IPS DF 4.7 (cell line): ENCODE results near the gene SF1.

ENCODE experiments used
- DNase-seq: peaks from one replicate; pipeline ENCODE4 v3.0.0-alpha.2; 2013; ENCODE audit warnings: low spot score; ENCODE audit errors: extremely low read depth

SF1 gene

DNA sequence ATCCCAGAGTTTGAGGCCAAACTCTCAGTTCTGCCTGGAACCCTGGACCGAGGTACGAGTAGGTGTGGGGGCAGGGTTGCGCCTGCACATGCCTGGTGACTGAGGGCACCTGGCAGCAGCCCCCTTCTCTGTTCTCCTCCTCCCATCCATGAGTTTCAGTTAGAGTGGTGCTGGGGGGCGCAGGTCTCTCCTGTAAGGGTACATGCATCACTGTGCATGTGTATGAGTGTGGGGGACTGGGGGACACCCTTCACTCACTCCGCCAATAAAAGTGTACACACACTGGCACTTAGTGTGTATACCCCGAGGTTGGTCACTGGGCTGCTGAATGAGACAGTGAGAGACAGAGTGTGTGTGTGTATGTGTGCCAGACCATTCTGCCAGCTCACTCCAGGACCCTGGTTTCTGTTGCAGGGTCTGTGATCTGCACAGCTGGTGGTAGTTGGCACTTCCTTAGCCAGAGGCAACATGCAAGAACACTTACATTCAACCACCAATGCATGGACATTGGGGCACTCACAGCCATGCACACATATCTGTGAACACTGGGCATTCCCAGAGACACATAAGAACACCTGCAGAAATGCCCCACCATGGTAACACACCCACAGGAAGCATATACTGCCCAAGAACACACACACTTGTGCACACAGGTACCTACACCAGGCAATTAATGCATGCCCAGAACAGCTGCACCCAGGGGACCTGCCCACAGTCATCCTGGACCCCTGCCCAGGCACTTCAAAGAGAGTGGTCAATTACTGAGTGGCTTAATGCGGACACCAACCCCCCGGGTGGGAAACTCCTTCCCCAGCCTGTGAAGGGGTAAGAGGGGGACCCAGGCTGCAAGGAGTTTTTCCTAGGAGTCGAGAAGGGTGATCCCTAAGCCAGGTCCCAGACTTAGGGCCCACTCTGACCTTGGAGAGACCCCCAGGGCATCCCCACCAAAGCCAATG, 54.2 kb downstream of the SF1 start:
- no peak for DNase-seq

DNA sequence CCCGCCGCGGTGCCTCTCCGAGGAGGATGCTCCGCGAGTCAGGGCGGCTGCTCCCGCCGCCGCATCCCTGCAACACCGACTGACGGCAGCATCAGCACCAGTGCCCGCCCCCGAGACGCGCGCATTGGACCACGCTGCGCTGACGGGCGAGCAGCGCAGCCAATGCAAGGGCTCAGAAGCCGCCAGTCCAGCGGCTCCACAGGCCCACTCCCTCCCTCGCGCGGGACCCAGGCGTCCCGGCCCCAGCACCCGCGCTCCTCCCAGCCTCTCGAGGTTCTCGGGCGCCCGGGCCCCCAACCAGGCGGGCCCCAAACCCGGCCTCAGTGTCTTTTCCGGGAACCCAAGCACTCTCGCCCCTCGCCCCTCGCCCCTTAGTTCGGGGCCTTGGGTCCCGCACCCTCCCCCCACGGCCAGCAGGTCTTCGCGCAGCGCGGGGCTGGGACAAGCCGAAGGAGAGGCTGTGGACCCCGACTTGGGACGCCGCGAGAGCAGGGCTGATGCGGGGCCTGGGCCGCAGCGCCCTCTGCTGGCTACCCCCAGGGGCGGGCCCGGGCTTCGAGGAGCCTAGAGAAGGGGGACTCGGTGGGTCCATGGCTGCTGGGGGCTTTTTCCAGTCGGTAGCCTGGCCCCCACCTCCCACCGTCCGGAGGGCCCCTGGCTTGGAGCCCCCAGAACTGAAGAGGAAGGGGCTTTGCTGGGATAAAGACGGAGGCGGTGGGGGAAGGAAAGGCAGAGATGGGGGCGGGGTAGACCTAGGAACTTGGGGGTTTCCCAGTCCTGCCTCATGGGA, 55.0 kb downstream of the SF1 start, which contains the start of gene NRXN2:
Gene NRXN2, minus strand, starts transcription at position 81 of the 790 bp plus-strand sequence. CDS start 9,498 bp downstream, outside the sequence.
- DNase-seq = no peak

DNA sequence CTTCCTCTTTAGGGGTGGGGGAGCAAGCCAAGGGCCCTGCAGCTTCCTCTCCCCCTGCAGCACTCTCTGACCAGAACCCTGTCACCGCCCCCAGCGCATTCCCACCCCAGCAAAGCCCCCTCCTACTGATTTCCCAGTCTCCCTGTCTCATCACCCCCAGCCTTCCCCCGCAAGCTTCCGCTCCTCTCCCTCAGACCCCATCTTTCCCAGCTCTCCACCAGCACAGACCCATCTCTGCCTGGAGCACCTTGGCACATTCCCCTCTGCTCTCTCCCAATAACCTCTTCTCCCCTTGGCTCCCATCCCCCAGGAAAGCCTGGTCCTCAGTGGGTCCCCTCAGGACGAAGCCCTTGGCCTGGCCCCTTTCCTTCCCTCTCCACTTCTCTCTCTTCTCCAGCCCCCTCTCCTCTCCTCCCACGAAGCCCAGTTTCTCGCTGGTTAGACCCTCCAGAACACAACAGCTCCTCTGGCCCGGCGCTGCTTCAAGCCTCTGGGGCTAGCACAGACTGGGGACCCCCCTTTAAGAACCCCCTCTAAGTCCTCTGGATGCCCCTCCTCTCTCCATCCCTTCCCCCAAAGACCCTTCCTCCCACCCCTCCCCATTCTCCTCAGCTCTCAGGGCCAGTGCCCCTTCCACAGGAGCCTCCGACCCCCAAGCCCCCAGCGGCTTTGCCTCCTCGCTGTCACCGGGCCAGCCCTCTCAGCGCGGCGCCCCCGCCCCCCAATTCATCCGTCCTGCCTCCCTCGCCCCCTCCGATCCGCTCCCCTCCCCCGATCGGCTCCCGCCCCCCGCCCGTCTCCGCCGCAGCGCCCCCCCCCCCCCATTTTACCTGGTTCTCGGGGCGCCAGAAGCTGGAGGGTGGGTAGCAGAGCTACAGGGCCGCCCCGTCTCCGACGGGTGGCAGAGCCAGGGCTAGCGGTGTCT, 55.9 kb downstream of the SF1 start:
- no peak for DNase-seq

DNA sequence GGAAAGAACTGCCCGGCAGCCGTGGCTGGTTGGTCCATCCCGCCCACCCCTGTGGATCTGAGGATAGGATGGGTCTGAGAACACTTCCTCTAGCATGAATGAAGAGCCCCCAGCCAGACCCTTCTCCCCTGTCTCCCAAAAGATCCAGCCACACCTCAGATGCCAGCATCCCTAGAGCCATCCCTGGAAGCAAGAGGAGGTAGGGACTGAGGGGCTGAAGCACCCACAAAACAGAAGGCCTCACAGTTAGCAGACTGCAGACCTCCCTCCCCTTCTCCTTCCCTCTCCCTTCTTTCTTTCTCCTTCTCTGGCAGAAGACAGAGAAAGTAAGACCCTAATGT, 57.0 kb downstream of the SF1 start:
- DNase-seq = no peak

DNA sequence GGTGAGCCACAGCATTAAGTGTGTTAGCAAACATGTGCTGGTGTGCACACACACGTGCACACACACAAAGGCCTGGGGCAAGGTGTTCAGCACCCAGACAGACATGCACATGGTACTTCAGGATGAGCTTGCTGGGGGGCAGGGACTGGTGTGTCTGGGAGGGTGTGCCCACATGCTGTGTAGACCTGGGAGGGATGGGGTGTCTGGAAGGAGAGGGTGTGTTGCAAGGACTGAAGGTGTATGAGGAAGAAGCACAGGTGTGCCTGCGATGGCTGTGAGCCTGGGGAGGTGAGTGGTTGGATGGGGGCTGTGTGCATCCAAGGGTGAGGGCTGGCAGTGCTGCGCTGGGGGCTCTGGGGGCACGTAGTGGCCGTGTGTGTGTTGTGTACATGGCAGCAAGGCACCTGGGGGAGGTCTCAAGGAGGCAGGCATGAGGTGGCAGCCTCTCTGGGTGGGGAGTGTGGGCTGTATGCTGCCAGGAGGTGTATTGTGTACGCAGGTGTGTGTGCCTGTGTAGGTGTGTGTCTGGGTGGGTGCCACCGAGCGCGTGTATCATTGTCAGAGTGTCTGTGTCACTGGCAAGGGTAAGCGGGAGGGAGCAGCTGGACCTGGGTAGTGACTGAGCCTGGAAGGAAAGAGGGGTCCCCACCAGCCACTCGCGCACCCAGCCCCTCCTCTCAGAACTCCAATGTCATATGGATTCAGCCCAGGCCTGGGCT, 57.5 kb downstream of the SF1 start:
- DNase-seq = no peak

DNA sequence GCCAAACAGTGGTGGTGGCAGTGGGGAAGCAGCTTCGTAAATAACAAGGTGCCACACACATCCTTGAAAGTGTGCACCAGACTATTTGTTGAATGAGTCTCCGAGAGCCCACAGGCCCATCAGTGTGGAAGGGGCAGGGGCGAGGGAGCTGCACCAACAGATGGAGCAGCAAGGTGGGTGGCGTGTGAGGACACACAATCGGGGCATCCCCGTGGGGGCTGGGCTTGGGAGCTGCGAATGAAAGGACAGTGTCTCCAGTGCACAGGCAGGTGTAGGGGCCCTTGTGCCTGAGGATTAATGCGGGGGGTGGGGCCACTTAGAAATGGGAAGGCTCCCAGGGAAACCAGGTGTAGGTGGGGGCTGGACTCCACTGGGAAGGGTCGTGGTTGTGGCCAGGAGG, 58.2 kb downstream of the SF1 start:
- DNase-seq = no peak

DNA sequence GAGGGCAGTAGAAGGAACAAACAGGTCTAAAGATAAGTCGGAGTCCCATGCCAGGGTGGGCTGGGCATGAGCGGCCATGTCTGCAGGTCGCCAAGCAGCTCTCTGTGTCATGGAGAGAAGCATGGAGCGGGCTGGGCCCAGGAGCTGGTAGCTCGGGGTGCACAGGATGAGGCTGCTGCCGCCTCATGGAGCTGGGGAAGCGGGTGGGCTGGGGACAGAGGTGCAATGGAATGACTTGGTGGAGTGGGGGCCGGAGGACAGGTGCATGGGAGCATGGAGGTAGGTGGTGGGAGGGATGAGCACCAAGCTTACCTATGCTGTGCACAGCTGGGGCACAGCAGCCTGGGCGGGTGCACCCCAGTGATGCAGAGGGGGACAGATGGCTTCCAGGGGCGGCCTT, 58.9 kb downstream of the SF1 start:
- DNase-seq = no peak

DNA sequence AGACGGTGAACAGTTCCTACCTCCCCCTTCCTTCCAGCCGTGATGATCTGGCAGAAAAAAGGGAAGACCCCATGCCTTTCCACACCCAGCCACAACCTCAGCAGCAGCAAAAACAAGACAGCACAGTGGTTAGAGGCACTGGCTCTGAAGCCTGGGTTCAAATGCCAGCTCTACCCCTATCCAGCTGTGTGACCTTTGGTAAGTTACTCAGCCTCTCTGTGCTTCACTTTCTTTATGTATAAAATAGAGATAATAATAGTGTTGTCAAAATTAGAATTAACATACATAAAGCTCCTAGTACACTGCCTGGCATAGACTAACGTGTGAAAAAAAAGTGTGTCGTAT, 59.6 kb downstream of the SF1 start:
- DNase-seq = no peak

DNA sequence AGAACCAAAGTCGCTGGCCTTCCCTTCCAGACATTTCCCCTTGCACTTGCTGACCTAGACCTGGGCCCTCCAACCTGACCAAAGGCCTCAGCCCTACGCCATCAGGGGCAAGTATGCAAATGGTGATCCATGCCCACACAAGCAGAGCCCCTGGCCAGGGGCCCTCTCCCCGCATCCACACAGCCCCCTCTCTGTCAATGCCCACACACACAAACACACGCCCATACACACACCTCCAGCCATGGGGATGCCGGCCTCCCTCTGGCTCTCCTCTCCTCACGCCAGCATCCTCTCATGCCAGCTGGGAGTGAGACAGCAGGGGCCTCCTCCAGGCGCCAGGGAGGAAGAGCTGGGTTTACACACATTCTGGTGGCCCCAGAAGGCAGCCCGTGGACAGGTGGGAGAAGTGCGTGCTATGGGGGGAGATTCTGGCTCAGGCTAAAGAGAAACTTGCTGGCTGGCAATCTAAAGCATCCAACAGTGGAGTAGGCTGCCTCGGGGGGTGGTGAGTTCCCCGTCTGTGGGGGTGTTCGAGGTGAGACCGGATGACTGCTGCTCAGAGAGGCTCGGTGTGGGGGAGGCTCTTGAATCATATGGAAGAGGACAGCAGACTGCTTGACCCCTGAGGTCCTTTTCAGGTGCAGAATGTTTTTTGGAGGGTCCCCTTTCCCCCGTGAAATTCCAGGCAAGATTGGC, 60.1 kb downstream of the SF1 start:
- no peak for DNase-seq

DNA sequence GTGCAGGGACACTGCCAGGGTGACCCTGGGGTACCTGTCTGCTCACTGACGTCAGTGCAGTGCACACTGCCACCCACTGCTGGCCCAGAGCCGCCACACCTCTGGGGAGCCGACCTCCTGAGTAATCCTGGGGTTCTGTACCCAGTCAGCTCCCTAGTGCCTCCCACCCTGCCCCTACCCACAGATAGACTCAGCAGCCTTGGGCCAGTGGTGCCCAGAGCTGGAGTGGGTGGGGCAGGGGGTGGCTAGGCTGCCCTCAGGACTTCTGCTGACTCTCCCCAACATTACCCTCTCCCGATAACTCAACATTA, 61.1 kb downstream of the SF1 start:
- no peak for DNase-seq

DNA sequence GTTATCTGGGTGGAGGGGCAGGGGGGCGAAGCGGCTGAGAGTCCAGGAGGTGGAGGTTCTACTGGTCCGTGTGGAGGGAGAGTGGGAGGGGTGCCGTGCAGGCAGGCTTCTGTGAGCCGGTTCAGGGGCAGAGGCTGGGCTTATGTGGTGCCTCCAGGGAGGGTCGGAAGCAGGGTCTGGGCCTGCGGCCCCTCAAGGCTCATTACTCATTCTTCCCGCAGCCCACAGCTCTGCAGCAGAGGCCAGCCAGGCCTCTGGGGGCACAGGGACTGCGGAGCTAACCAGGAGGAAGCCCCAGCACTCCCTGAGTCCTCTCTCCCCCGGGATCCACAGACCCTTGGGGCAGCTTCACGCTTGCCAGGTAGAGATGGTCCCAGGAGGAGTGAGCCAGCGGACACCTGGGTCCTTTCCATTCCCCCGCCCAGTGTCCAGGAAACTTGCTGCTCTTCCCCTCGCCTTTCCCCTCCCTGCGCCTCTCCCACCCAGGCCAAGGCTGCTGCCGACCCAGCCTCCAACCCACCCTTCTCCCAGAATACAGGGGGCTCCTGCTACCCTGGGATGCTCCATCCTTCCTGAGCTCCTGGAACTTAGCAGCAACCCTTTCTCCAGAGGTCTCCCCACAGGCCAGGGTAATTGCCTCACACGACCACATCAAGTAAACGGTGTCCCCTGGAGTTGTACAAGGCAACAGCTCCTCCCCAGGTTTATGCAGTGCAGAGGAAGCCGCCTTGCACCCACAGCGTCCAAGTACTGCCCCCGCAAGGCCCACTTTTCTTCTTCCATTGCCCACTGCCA, 61.7 kb downstream of the SF1 start:
- no peak for DNase-seq

DNA sequence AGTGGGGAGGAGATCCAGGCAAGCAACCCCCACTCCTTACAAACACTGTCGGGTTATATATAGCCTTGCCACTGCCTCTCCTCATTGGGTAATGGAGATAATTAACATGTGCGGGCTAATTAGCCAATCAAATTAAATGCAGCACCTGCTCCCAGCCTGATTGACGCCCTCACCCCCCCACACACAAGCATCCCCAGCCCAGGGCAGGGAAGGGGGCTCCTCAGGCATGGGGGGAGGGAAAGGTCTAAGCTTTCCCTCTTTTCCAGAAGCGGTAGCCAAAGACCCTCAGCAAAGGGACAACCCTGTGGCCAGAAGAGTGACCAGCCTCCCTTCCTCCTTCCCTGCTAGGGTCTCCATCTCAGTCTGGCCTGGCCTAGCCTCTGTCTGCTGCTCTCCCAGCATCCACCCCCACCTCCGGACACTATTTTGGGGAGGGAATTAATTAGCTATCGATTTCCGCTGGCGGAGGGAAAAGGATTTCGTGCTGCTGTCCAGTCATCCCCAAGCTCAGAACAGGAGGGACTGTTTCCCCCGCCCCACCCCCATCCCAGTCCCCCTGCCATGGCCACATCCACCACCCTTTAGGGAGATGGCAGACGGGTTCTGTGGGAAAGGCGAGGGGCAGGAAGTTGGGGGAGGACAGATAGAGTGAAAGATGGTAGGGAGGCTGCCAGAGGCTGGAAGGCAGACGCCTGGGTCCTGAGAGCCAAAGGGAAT, 62.4 kb downstream of the SF1 start:
- no peak for DNase-seq

DNA sequence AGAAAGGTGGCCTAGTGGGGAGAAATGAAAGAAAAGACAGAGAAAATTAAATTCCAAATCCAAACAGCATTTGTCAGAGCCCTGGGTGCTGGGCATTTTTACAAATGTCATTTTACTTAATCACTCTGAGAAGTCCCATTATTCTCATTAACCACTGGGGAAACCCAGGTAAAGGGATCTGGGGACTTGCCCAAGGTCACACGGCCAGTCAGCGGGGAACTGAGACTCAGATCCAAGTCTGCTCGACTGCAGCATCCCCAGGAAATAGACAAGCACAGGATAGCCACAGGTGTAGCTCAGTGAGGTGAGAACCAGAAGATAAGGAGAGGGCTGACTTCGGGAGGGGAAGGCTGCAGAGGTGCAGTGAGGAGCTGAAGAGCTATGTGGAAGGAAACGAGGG, 63.2 kb downstream of the SF1 start:
- no peak for DNase-seq

DNA sequence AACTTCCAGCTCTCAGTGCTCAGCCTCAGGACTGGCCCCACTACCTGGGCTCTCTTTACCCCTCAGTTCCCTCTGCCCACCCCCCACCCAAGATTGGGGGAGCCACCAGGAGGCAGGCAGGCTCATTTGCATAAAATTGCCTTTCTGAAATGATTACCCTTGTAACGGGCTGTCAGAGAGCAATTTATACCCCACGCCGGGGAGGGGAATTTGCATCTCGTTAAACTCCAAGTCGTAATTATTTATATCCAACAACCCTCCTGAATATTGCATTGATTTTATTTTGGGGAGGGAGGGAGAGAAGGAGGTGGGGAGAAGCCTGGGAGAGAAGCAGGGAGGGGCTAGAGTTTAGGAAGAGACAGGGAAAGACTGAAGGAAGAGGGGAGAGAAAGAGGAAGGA, 63.7 kb downstream of the SF1 start:
- DNase-seq = no peak
